GM12891 (cell line): ENCODE measurements around the gene PLCB1.

Source experiments
- DNase-seq: peaks from one replicate; pipeline ENCODE4 v3.0.0; 2011; ENCODE audit warnings: low spot score; ENCODE audit not compliant: insufficient read length
- FAIRE-seq: peaks from 2 replicates; lab custom pipeline; 2011; peaks lifted over from hg19 to GRCh38; lab: Jason Lieb, UNC
- PAX5 ChIP-seq: IDR thresholded peaks from 2 replicates; pipeline ENCODE4 v1.6.1; 2011; ENCODE audit warnings: low read length, moderate library complexity, mild to moderate bottlenecking; ENCODE audit not compliant: insufficient read depth, severe bottlenecking
- POLR2A ChIP-seq: IDR thresholded peaks from 2 replicates; pipeline ENCODE4 v1.6.1; 2011; ENCODE audit warnings: low read depth, low read length, control low read depth
- POLR2AphosphoS5 ChIP-seq: IDR thresholded peaks from 2 replicates; pipeline ENCODE4 v1.6.1; 2011; ENCODE audit warnings: low read depth, low read length, control low read depth
- POU2F2 ChIP-seq: IDR thresholded peaks from 2 replicates; pipeline ENCODE4 v1.6.1; 2011; ENCODE audit warnings: low read depth, mild to moderate bottlenecking, control low read depth, low read length, moderate library complexity
- SPI1 ChIP-seq: IDR thresholded peaks from 2 replicates; pipeline ENCODE4 v1.6.1; 2011; ENCODE audit warnings: low read depth, low read length, control low read depth
- TAF1 ChIP-seq: IDR thresholded peaks from 2 replicates; pipeline ENCODE4 v1.6.1; 2011; ENCODE audit warnings: low read depth, low read length, control low read depth

The PLCB1 gene

GRCh38 chr20:8724884-8725283 is 592.8 kb downstream of the PLCB1 start:
- no peak for TF ChIP-seq SPI1
- TF ChIP-seq PAX5: no peak
- no peak for TF ChIP-seq POLR2A
- no peak for TF ChIP-seq TAF1
- TF ChIP-seq POU2F2: no peak
- TF ChIP-seq POLR2AphosphoS5: no peak
- DNase-seq (no peak), FAIRE-seq (no peak)

GRCh38 chr20:8726460-8726859 is 594.4 kb downstream of the PLCB1 start:
- TF ChIP-seq POLR2A: no peak
- no peak for TF ChIP-seq POU2F2
- TF ChIP-seq SPI1: no peak
- TF ChIP-seq TAF1: no peak
- TF ChIP-seq POLR2AphosphoS5: no peak
- TF ChIP-seq PAX5: no peak
- no peak for DNase-seq
- FAIRE-seq: no peak

- DNase-seq (no peak), FAIRE-seq (no peak)
- no peak for TF ChIP-seq SPI1
- TF ChIP-seq PAX5: no peak
- TF ChIP-seq POU2F2: no peak
- TF ChIP-seq TAF1: no peak
- TF ChIP-seq POLR2AphosphoS5: no peak
- no peak for TF ChIP-seq POLR2A
Measured at GRCh38 chr20:8735014-8735413, 602.9 kb downstream of the PLCB1 start.

GRCh38 chr20:8735674-8736073 is 603.6 kb downstream of the PLCB1 start:
- no peak for TF ChIP-seq POU2F2
- TF ChIP-seq POLR2A: no peak
- no peak for TF ChIP-seq PAX5
- TF ChIP-seq TAF1: no peak
- DNase-seq: no peak
- no peak for FAIRE-seq

GRCh38 chr20:8740265-8740664 is 608.2 kb downstream of the PLCB1 start:
- FAIRE-seq: no peak
- no peak for DNase-seq
- no peak for TF ChIP-seq PAX5

GRCh38 chr20:8744228-8744844 is 612.3 kb downstream of the PLCB1 start:
- TF ChIP-seq POLR2AphosphoS5 (no peak), POLR2A (no peak), TAF1 (no peak), SPI1 (no peak), POU2F2 (no peak), PAX5 (no peak)
- FAIRE-seq (no peak), DNase-seq (no peak)

GRCh38 chr20:8749101-8749500 is 617.0 kb downstream of the PLCB1 start:
- no peak for TF ChIP-seq SPI1
- no peak for TF ChIP-seq POLR2AphosphoS5
- TF ChIP-seq PAX5: no peak
- no peak for DNase-seq
- no peak for FAIRE-seq

- TF ChIP-seq POU2F2 (no peak), POLR2AphosphoS5 (no peak), TAF1 (no peak), SPI1 (no peak), POLR2A (no peak), PAX5 (no peak)
- no peak for FAIRE-seq
- DNase-seq: no peak
Measured at GRCh38 chr20:8749986-8750385, 617.9 kb downstream of the PLCB1 start.

GRCh38 chr20:8755340-8756118 is 623.5 kb downstream of the PLCB1 start:
- TF ChIP-seq SPI1 (no peak), POLR2AphosphoS5 (no peak), TAF1 (no peak), POU2F2 (no peak), POLR2A (no peak), PAX5 (no peak)
- DNase-seq: no peak
- FAIRE-seq: no peak

- FAIRE-seq: no peak
Measured at GRCh38 chr20:8756410-8756809, 624.3 kb downstream of the PLCB1 start.

More at GRCh38 chr20:8756410-8756809, 624.3 kb downstream of the PLCB1 start:
- no peak for DNase-seq
- TF ChIP-seq SPI1 (no peak), PAX5 (no peak), TAF1 (no peak), POU2F2 (no peak), POLR2AphosphoS5 (no peak), POLR2A (no peak)
